H1 (cell line): ENCODE data around the gene GANC.

Experiments
- CBX5 ChIP-seq: fragments of 300-800, 300-1000 bp; sonication (generic); IDR thresholded peaks from 2 replicates; pipeline ENCODE4 v1.7.1; 2016; ENCODE audit warnings: antibody characterized with exemption, low read length, low read depth
- CTCF ChIP-seq, 3 experiments: IDR thresholded peaks; 1 replicate in 2 of 3; 2 replicates in 1 of 3; pipeline versions ENCODE4 v1.5.1 to v1.6.1; 2011; ENCODE audit warnings: low read length in 3 of 3, mild to moderate bottlenecking in 3 of 3, inconsistent platforms in 2 of 3, low read depth in 1 of 3, moderate library complexity in 1 of 3; ENCODE audit not compliant: insufficient read depth in 1 of 3; ENCODE audit errors: control extremely low read depth in 1 of 3
- EGR1 ChIP-seq: IDR thresholded peaks from 2 replicates; pipeline ENCODE4 v1.6.1; 2011; ENCODE audit warnings: low read depth, low read length, borderline replicate concordance
- EP300 ChIP-seq, 2 experiments: IDR thresholded peaks; 1 replicate in 1 of 2; 2 replicates in 1 of 2; pipeline ENCODE4 v1.6.1; 2011 to 2012; ENCODE audit warnings: low read depth in 2 of 2, low read length in 2 of 2, mild to moderate bottlenecking in 2 of 2, borderline replicate concordance in 1 of 2, inconsistent platforms in 1 of 2, moderate library complexity in 1 of 2
- EZH2 ChIP-seq: fragments of 200-600 bp; sonication (generic); IDR thresholded peaks from 2 replicates; pipeline ENCODE4 v1.7.1; 2012; ENCODE audit warnings: low read depth, mild to moderate bottlenecking, moderate library complexity, low read length, inconsistent platforms; ENCODE audit not compliant: severe bottlenecking
- FOSL1 ChIP-seq: IDR thresholded peaks from 2 replicates; pipeline ENCODE4 v1.6.1; 2011; ENCODE audit warnings: mild to moderate bottlenecking, low read depth, low read length, moderate library complexity; ENCODE audit not compliant: insufficient read depth
- JUN ChIP-seq: IDR thresholded peaks from 2 replicates; pipeline ENCODE4 v1.6.1; 2011; ENCODE audit warnings: low read depth, mild to moderate bottlenecking, improper control_type of control experiment, low read length
- KDM5A ChIP-seq: fragments of 200-600 bp; IDR thresholded peaks from 2 replicates; pipeline ENCODE4 v1.7.1; 2012; ENCODE audit warnings: mild to moderate bottlenecking, low read length, inconsistent platforms, mixed read lengths
- MAX ChIP-seq: IDR thresholded peaks from 2 replicates; pipeline ENCODE4 v1.6.1; 2012; ENCODE audit warnings: inconsistent platforms
- POLR2A ChIP-seq, 2 experiments: IDR thresholded peaks; 1 replicate in 1 of 2; 2 replicates in 1 of 2; pipeline ENCODE4 v1.6.1; 2011; ENCODE audit warnings: low read depth in 2 of 2, low read length in 2 of 2, mild to moderate bottlenecking in 2 of 2; ENCODE audit errors: control extremely low read depth in 1 of 2
- POLR2AphosphoS5 ChIP-seq: IDR thresholded peaks from 2 replicates; pipeline ENCODE4 v1.6.1; 2011; ENCODE audit warnings: low read depth, low read length
- RFX5 ChIP-seq: IDR thresholded peaks from 2 replicates; pipeline ENCODE4 v1.6.1; 2011; ENCODE audit warnings: low read depth, low read length, improper control_type of control experiment, borderline replicate concordance
- TBP ChIP-seq: IDR thresholded peaks from 2 replicates; pipeline ENCODE4 v1.6.1; 2011; ENCODE audit warnings: low read depth, low read length, improper control_type of control experiment

GRCh38 chr15:42404461-42405235, 131.6 kb downstream of the GANC start:
- TF ChIP-seq CTCF (IDR thresholded peaks at IDR 0.05; ENCODE audit: control extremely low read depth in 1 of 3, insufficient read depth in 1 of 3, low read depth in 1 of 3, low read length in 3 of 3) (no peak), KDM5A (no peak), MAX (no peak), EZH2 (no peak), FOSL1 (no peak), CBX5 (no peak), POLR2A (IDR thresholded peaks at IDR 0.05; ENCODE audit: control extremely low read depth in 1 of 2, low read depth in 2 of 2, low read length in 2 of 2) (no peak), RFX5 (no peak), TBP (no peak), EGR1 (no peak), EP300 (IDR thresholded peaks at IDR 0.05; ENCODE audit: borderline replicate concordance in 1 of 2, low read depth in 2 of 2, low read length in 2 of 2) (no peak), JUN (no peak), POLR2AphosphoS5 (no peak)
